ENCODE data around the gene P2RX2.

- no peak for TF ChIP-seq CTCF (IDR thresholded peaks at IDR 0.05; ENCODE audit: low read depth, low read length, poor library complexity, severe bottlenecking)
- no peak for TF ChIP-seq EZH2phosphoT487 (IDR thresholded peaks at IDR 0.05; ENCODE audit: borderline replicate concordance, low read length)
Measured at GRCh38 chr12:132570635-132571034, 47.9 kb upstream of the P2RX2 start.
